Heart right ventricle (tissue), 16 donors: ENCODE data around the gene LHX3. TPM values are rescaled to one million over a fixed set of nuclear protein-coding genes. Genes with fewer than 3 reads are reported as not detected.
"Not testable (repeated sequence)": the region's sequence is repeated elsewhere in the genome, so short reads cannot be mapped to it uniquely, and the experiment has no call there.

Experiments used
- ATAC-seq, 8 donors: fragments of 200-7000 bp; cut with Tn5 transposase; one replicate each; pipeline ENCODE4 v1.9.1; 2020; ENCODE audit warnings: mild to moderate bottlenecking in 8 of 8, moderate library complexity in 8 of 8, moderate number of reproducible peaks in 1 of 8
- DNase-seq, 2 donors: peaks; one replicate each; pipeline ENCODE4 v3.0.0-alpha.2; 2020
- H3K27ac ChIP-seq, 10 donors: fragments of 200-600 bp; sonication (generic) in 2 of 10; one replicate each; pipeline versions ENCODE4 v1.5.0 to v1.8.0; 2020 to 2022; ENCODE audit warnings: mild to moderate bottlenecking in 3 of 10
- H3K27me3 ChIP-seq, 7 donors: fragments of 200-600 bp; one replicate each; pipeline ENCODE4 v1.8.0; 2021 to 2022; ENCODE audit warnings: mild to moderate bottlenecking in 2 of 7
- H3K36me3 ChIP-seq, 9 donors: fragments of 200-600 bp; sonication (generic) in 1 of 9; one replicate each; pipeline versions ENCODE4 v1.5.0 to v1.8.0; 2020 to 2022; ENCODE audit warnings: mild to moderate bottlenecking in 2 of 9
- H3K4me1 ChIP-seq, 9 donors: fragments of 200-600 bp; sonication (generic) in 1 of 9; one replicate each; pipeline versions ENCODE4 v1.5.0 to v1.8.0; 2020 to 2022; ENCODE audit warnings: mild to moderate bottlenecking in 4 of 9
- H3K4me3 ChIP-seq, 10 donors: fragments of 200-600 bp; sonication (generic) in 2 of 10; one replicate each; pipeline versions ENCODE4 v1.5.0 to v1.8.0; 2020 to 2022; ENCODE audit warnings: mild to moderate bottlenecking in 7 of 10, moderate library complexity in 2 of 10
- H3K9me3 ChIP-seq, 11 donors: fragments of 200-600 bp in 10 of 11; sonication (generic) in 2 of 11; one replicate each; pipeline versions ENCODE4 v1.5.0 to v1.8.0; 2013 to 2022; ENCODE audit warnings: mild to moderate bottlenecking in 2 of 11, control low read depth in 1 of 11, moderate library complexity in 1 of 11
- WGBS, 2 donors: extraction: QIAGEN DNeasy Blood & Tissue Kit; methylation state at CpG; one replicate each; pipeline ENCODE4 v1.1.7; 2013; ENCODE audit warnings: inconsistent platforms in 1 of 2; 5-methylcytosine and 5-hydroxymethylcytosine counted together
- intact Hi-C, 10 donors: fragments of 100-400 bp; cut with DNase I; formaldehyde crosslinking; loops; one replicate each; pipeline versions ENCODE4 v1.11.1 to v1.14.2; 2022
- polyA plus RNA-seq, 2 donors: library from polyadenylated mRNA; stranded (reverse); fragments of 200-250 nt; gene quantifications; one replicate each; pipeline ENCODE4 v1.2.3, GENCODE V29; 2013
- total RNA-seq, 10 donors: library from RNA; stranded (reverse); fragmentation: NEBNext Ultra II Directional in 3 of 10; extraction: Animal tissue kit (Norgen Biotek cat#: 25700) in 3 of 10; gene quantifications; one replicate each; pipeline versions ENCODE4 v1.2.1 to v1.2.4, GENCODE V29; 2021 to 2023
- TF ChIP-seq, protein P1 (sequence below), 9 donors: fragments of 200-600 bp; sonication (generic) in 2 of 9; IDR thresholded peaks; one replicate each; pipeline versions ENCODE4 v1.5.0 to v1.8.0; 2021 to 2022; ENCODE audit warnings: antibody characterized with exemption in 9 of 9, mild to moderate bottlenecking in 5 of 9, moderate library complexity in 1 of 9
- donor health status: Arrhythmogenic right ventricular cardiomyopathy.
- donor health status: ischemic (EF 13 %, LVEDD 7.1; RV severe dilation, severe dysfunction).
- donor health status: healthy with polysubstance abuse.
- donor health status: DM: no; HTN: yes; CAD: no.
- donor health status: DM: no; HTN: no; CAD: no.
- donor health status: ischemic (EF 25% LVEDD 6.9; RV normal size, moderate dysfunction).
- donor health status: ischemic (EF 25% LVEDD 5.7; RV mildly dilated, moderate dysfunction).
- donor health status: healthy.
- donor health status: DM: yes; HTN: yes; CAD: no.
- donor health status: Ischemic cardiomyopathy.
- donor health status: ischemic (EF 35%, LVEDD 5.7; RV mildly dilated, moderate dysfunction).
- donor health status: nonischemic (EF 11% LVEDD 7.7; RV severe dilation, severe dysfunction).
- donor health status: DM: yes; HTN: yes; CAD: no.
- donor health status: PGD.
- donor health status: ischemic (EF 29% LVEDD 5.4; RV normal size, mild dysfunction).
- donor health status: nonischemic (EF 23%, LVEDD 6.1; RV moderate dilation, normal function).

The LHX3 gene
- total and polyA plus RNA-seq, 12 donors, result not detected

DNA sequence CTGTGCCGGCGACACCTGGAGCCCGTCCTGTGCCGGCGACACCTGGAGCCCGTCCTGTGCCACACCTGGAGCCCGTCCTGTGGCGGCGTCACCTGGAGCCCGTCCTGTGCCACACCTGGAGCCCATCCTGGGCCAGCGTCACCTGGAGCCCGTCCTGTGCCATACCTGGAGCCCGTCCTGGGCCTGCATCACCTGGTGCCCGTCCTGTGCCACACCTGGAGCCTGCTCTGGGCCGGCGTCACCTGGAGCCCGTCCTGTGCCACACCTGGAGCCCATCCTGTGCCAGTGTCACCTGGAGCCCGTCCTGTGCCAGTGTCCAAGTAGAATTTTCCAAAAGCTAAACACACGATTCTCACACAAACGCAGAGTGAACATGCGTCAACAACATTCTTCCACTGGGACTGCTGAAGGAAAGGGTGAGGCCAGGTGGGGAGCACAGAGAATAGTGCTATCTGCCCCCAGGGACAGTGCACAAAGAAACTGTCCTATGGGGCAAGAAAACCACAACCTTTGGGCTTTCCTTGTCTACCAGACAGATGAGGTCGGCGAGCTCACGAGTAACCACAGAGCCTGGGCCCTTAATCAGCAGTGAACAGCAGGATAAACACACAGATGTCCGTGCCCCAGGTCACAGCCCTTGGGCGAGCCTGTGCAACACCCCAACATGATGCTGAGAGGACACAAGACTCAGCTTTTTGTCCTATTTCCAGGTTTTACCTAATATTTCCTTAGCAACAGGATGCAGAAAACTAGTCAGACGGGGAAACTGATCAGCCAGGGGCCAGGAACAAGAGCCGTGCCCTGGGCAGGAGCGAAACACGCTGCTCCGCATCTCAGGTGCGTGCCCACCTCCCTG is 32.8 kb upstream of the LHX3 start:
- H3K4me3 ChIP-seq, result no peak overlapping the region
- intact Hi-C loops, result no loop called here
- H3K36me3 ChIP-seq, result peaks cover 0 to 19% (median 0%) of the 10 kb centered on the region in 9 donors
- no peak overlapping the region for H3K27ac ChIP-seq
- no peaks in the 10 kb centered on the region for H3K9me3 ChIP-seq
- no peaks in the 10 kb centered on the region for H3K27me3 ChIP-seq
- ATAC-seq, result no peak
- TF ChIP-seq, protein P1, sequence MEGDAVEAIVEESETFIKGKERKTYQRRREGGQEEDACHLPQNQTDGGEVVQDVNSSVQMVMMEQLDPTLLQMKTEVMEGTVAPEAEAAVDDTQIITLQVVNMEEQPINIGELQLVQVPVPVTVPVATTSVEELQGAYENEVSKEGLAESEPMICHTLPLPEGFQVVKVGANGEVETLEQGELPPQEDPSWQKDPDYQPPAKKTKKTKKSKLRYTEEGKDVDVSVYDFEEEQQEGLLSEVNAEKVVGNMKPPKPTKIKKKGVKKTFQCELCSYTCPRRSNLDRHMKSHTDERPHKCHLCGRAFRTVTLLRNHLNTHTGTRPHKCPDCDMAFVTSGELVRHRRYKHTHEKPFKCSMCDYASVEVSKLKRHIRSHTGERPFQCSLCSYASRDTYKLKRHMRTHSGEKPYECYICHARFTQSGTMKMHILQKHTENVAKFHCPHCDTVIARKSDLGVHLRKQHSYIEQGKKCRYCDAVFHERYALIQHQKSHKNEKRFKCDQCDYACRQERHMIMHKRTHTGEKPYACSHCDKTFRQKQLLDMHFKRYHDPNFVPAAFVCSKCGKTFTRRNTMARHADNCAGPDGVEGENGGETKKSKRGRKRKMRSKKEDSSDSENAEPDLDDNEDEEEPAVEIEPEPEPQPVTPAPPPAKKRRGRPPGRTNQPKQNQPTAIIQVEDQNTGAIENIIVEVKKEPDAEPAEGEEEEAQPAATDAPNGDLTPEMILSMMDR (IDR thresholded peaks at IDR 0.05), result no peak
- WGBS, 2 donors, result 93% methylated on average over 32 of the region's 32 CpGs
- H3K4me1 ChIP-seq, result peaks cover 4 to 51% (median 30%) of the 10 kb centered on the region in 9 donors
- no peak for DNase-seq

DNA sequence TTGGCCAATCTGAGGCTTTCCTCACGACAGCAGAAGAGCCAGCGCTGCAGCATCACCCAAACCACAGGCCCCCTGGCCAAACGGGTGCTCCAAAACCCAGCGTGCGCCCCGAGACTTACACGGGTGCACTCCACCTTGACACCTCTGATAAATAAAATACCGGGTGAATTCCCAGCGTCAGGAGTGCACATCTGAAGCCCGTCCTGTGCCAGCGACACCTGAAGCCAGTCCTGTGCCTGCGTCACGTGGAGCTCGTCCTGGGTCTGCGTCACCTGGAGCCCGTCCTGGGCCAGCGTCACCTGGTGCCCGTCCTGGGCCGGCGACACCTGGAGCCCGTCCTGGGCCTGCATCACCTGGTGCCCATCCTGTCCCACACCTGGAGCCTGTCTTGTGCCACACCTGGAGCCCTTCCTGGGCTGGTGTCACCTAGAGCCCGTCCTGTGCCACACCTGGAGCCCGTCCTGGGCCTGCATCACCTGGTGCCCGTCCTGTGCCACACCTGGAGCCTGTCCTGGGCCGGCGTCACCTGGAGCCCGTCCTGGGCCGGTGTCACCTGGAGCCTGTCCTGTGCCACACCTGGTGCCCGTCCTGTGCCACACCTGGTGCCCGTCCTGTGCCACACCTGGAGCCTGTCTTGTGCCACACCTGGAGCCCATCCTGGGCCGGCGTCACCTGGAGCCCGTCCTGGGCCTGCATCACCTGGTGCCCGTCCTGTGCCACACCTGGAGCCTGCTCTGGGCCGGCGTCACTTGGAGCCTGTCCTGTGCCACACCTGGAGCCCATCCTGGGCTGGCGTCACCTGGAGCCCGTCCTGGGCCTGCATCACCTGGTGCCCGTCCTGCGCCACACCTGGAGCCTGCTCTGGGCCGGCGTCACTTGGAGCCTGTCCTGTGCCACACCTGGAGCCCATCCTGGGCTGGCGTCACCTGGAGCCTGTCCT is 31.8 kb upstream of the LHX3 start:
- DNase-seq, H3K27me3 ChIP-seq, H3K9me3 ChIP-seq, H3K27ac ChIP-seq, intact Hi-C loops, ATAC-seq, H3K4me3 ChIP-seq: not testable (repeated sequence)
- WGBS, 2 donors, result 95 to 98% methylated on average over 40 to 43 of the region's 43 CpGs
- Histone ChIP-seq H3K36me3 (peaks cover 0 to 19% (median 0%) of the 10 kb centered on the region in 9 donors), H3K4me1 (peaks cover 4 to 46% (median 34%) of the 10 kb centered on the region in 9 donors)

DNA sequence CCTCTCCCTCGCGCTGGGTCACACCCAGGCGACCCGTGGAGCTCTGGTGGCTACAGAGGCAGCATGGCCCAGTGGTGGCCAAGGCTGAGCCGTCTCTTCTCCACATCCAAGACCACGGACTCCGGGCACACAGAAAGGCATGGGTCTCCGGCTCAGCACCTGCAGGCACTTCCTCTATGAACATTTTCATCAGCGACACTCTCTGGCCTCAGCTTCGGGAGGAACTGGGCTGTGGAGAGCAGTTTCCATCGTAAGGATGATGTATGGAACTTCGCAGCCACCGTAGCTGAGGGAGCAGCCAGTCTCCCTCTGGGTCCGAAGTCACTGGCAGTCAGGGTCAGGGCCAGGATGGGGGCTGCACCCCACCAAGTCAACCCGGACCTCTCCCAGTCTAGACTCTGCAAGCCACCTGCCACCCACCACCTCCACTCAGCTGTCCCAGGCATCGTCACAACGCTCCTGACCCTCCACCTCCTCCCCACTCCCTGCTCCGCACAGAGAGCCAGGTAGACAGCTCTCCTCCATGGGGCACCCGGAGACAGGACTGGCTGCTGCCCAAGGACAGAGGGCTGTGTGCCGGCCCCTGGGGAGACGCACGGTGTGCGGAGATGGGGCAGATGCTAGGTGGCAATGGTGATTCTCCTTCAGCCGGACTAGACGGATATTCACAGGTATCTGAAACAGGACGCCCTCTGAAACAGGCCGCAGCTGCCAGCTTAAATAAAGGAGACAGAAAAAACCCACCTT is 31.0 kb upstream of the LHX3 start:
- H3K4me3 ChIP-seq, result no peak overlapping the region
- H3K27ac ChIP-seq, result no peak overlapping the region
- DNase-seq, result no peak
- H3K27me3 ChIP-seq, result no peaks in the 10 kb centered on the region
- TF ChIP-seq, protein P1 (IDR thresholded peaks at IDR 0.05), result no peak
- peaks cover 0 to 21% (median 0%) of the 10 kb centered on the region in 9 donors for H3K36me3 ChIP-seq
- intact Hi-C loops, result no loop called here
- H3K9me3 ChIP-seq, result no peaks in the 10 kb centered on the region
- WGBS, 2 donors, result 93 to 95% methylated on average over 27 of the region's 27 CpGs
- no peak for ATAC-seq
- H3K4me1 ChIP-seq, result peaks cover 4 to 39% (median 30%) of the 10 kb centered on the region in 9 donors

DNA sequence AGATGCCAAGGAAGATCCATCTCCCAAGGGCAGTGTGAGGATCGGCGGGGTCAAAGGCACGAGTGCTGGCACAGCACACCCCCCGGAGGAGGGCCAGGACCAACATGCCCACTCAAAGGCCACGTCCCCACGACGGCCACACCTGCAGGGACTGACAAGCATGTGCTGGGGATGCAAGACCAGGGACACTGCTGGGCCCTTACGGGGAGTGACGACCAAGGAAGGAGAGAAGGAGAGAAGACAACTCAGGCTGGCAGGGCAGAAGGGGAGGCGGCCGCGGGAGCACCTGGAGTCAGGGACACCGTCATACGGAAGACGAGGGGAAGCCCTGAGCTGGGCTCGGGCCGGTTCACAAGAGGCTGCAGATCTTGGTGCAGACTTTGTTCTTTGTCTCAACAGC is 30.2 kb upstream of the LHX3 start:
- no peak for DNase-seq
- 95 to 96% methylated on average over 17 of the region's 17 CpGs for WGBS, 2 donors

More for the DNA sequence above, 30.2 kb upstream of the LHX3 start:
- no peak overlapping the region for H3K4me3 ChIP-seq
- no peaks in the 10 kb centered on the region for H3K9me3 ChIP-seq
- ATAC-seq, result no peak
- TF ChIP-seq, protein P1 (IDR thresholded peaks at IDR 0.05), result no peak
- peaks cover 0 to 21% (median 0%) of the 10 kb centered on the region in 9 donors for H3K36me3 ChIP-seq
- H3K4me1 ChIP-seq, result peaks cover 4 to 34% (median 23%) of the 10 kb centered on the region in 9 donors
- intact Hi-C loops, result no loop called here
- H3K27me3 ChIP-seq, result no peaks in the 10 kb centered on the region
- no peak overlapping the region for H3K27ac ChIP-seq
